CD4-positive, alpha-beta memory T cell (primary cell): Measurements from ENCODE around the gene MBTPS1. TPM values are rescaled to one million over a fixed set of nuclear protein-coding genes. Genes with fewer than 3 reads are reported as not detected.

ENCODE experiments used
- CTCF ChIA-PET: fragments of 350-600 bp; sonication (Branson Sonifier 250); formaldehyde crosslinking; loops from one replicate; lab custom pipeline; 2021; ENCODE audit warnings: inconsistent platforms; ENCODE audit not compliant: partially characterized antibody; lab: Charles Lee
- POLR2A ChIA-PET: fragments of 350-600 bp; sonication (Branson Sonifier 250); formaldehyde crosslinking; loops from one replicate; lab custom pipeline; 2021; ENCODE audit not compliant: partially characterized antibody; lab: Charles Lee
- DNase-seq, 5 donors: peaks; one replicate each; pipeline versions ENCODE4 v3.0.0 to v3.0.0-alpha.2; 2020 to 2022; ENCODE audit warnings: mixed read lengths in 1 of 5
- H3K27ac ChIP-seq: one replicate; pipeline ENCODE4 v1.7.0; 2013; ENCODE audit warnings: low read depth, low read length
- H3K27me3 ChIP-seq: 2 replicates; pipeline ENCODE4 v1.7.0; 2013; ENCODE audit warnings: mild to moderate bottlenecking, low read length, moderate library complexity; ENCODE audit not compliant: insufficient read depth
- H3K36me3 ChIP-seq: 2 replicates; pipeline ENCODE4 v1.7.0; 2013; ENCODE audit warnings: mild to moderate bottlenecking, low read length, moderate library complexity; ENCODE audit not compliant: insufficient read depth
- H3K4me1 ChIP-seq: 2 replicates; pipeline ENCODE4 v1.7.0; 2013; ENCODE audit warnings: mild to moderate bottlenecking, low read length, moderate library complexity; ENCODE audit not compliant: insufficient read depth
- H3K4me3 ChIP-seq, 2 donors: one replicate each; pipeline ENCODE4 v1.7.0; 2013; ENCODE audit warnings: low read length in 2 of 2, mild to moderate bottlenecking in 1 of 2
- H3K9me3 ChIP-seq, 2 donors: one replicate each; pipeline ENCODE4 v1.7.0; 2013; ENCODE audit warnings: low read length in 2 of 2, control low read depth in 1 of 2; ENCODE audit not compliant: control insufficient read depth in 1 of 2
- H3K27ac Mint-ChIP-seq, 7 donors: one replicate each; pipeline ENCODE4 v1.8.0; 2020 to 2021; ENCODE audit warnings: mixed read lengths in 7 of 7, mild to moderate bottlenecking in 6 of 7, inconsistent platforms in 3 of 7, moderate library complexity in 3 of 7
- H3K27me3 Mint-ChIP-seq, 2 donors: one replicate each; pipeline ENCODE4 v1.8.0; 2020 to 2021; ENCODE audit warnings: mixed read lengths in 2 of 2
- H3K36me3 Mint-ChIP-seq, 2 donors: one replicate each; pipeline ENCODE4 v1.8.0; 2020 to 2021; ENCODE audit warnings: mixed read lengths in 2 of 2, inconsistent platforms in 1 of 2, mild to moderate bottlenecking in 1 of 2
- H3K4me1 Mint-ChIP-seq, 4 donors: one replicate each; pipeline ENCODE4 v1.8.0; 2020 to 2021; ENCODE audit warnings: mixed read lengths in 4 of 4, mild to moderate bottlenecking in 1 of 4
- H3K4me3 Mint-ChIP-seq, 8 donors: one replicate each; pipeline ENCODE4 v1.8.0; 2020 to 2021; ENCODE audit warnings: mixed read lengths in 8 of 8, mild to moderate bottlenecking in 7 of 8, moderate library complexity in 6 of 8, inconsistent platforms in 3 of 8
- H3K9me3 Mint-ChIP-seq, 8 donors: one replicate each; pipeline ENCODE4 v1.8.0; 2020 to 2021; ENCODE audit warnings: mixed read lengths in 8 of 8, mild to moderate bottlenecking in 5 of 8, inconsistent platforms in 3 of 8, moderate library complexity in 1 of 8
- intact Hi-C: fragments of 100-400 bp; cut with micrococcal nuclease; formaldehyde crosslinking; loops from one replicate; pipeline ENCODE4 v1.15.1; 2023
- polyA plus RNA-seq, 2 donors: library from polyadenylated mRNA; unstranded; fragments of 300-500 nt; fragmentation: Illumina TruSeq; gene quantifications; one replicate each; pipeline ENCODE4 v1.2.3, GENCODE V29; 2021
- total RNA-seq, 2 experiments: library from RNA; stranded (reverse); gene quantifications; one replicate each; pipeline ENCODE4 v1.2.3, GENCODE V29; 2021

The MBTPS1 gene
- total and polyA plus RNA-seq, 4 experiments from 2014 or later = 53.9 to 140 (median 99.1) TPM

DNA sequence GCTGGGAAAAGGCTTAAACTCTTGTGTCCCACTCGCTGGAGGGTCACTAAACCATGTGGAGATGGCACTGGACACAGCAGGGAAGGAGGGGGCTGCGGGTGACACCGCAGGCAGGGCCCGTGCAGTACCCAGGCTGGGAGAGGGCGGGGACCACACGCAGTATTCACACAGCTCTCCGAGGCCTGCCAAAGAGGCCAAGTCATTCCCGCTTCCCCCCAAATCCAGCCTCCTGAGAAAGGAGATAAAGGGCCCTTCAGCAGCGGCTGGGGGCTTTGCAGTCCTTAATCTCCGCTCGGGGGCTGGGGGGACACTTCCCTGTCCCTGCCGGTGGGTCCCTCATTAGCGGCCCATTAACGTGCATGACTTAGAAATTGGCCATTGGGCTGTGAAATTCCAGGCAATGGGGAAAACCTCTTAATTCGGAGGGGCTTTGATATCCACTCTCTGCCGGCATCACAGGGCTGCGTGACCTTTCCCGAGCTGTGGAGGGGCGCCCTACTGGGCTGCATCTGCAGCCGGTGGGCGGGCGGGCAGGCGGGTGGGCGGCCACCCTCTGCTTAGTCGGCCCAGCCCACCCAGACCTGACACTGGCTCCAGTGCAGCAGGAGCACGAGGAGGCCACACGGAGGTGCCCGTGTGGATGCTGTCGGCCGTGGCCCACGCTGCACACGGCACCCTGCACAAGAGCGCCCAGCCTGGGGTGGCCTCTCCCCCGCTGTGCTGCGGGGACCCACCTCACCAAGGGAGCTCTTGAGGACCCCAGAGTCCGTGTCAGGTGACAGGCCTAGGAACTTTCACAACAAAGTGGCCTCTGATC, 71.5 kb downstream of the MBTPS1 start:
- intact Hi-C loops = no loop called here
- H3K4me3 Mint-ChIP-seq = no peak overlapping the region
- H3K9me3 Mint-ChIP-seq = no peaks in the 10 kb centered on the region
- POLR2A ChIA-PET = no interaction called here
- Histone ChIP-seq H3K9me3 (no peaks in the 10 kb centered on the region), H3K27me3 (no peaks in the 10 kb centered on the region), H3K4me3 (no peak overlapping the region), H3K36me3 (peaks cover 11% of the 10 kb centered on the region), H3K4me1 (no peaks in the 10 kb centered on the region), H3K27ac (no peak overlapping the region)
- no peak overlapping the region for H3K27ac Mint-ChIP-seq
- H3K27me3 Mint-ChIP-seq = peaks cover 0 to 6% of the 10 kb centered on the region in 2 donors
- H3K36me3 Mint-ChIP-seq = peaks cover 7 to 20% of the 10 kb centered on the region in 2 donors
- CTCF ChIA-PET = no interaction called here
- no peak for DNase-seq
- H3K4me1 Mint-ChIP-seq = peaks cover 2 to 14% (median 8%) of the 10 kb centered on the region in 4 donors

DNA sequence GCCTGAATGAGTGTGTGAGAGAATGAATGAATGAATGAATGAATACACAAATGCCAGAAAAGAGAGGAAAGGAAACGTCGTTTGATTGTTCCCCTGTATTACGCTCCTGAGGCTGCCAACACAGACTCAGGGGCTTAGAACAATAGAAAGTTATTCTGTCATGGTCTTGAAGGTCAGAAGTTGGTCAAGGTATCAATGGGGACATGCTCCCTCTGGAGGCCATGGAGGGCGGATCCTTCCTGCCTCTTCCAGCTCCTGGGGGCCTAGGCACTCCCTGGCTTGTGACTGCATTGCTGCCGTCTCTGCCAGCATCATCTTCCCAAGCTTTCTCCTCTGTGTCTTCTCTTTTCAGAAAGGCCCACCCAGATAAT, 72.6 kb downstream of the MBTPS1 start:
- Histone ChIP-seq H3K4me3 (no peak overlapping the region), H3K27ac (no peak overlapping the region), H3K4me1 (no peaks in the 10 kb centered on the region), H3K36me3 (peaks cover 3% of the 10 kb centered on the region), H3K9me3 (no peaks in the 10 kb centered on the region), H3K27me3 (no peaks in the 10 kb centered on the region)
- ChIA-PET CTCF (no interaction called here), POLR2A (no interaction called here)
- no peaks in the 10 kb centered on the region for H3K9me3 Mint-ChIP-seq
- peaks cover 0 to 6% of the 10 kb centered on the region in 2 donors for H3K27me3 Mint-ChIP-seq
- no peak for DNase-seq
- no peak overlapping the region for H3K27ac Mint-ChIP-seq
- intact Hi-C loops = no loop called here
- H3K4me3 Mint-ChIP-seq = no peak overlapping the region
- peaks cover 4 to 12% of the 10 kb centered on the region in 2 donors for H3K36me3 Mint-ChIP-seq
- H3K4me1 Mint-ChIP-seq = peaks cover 2 to 14% (median 8%) of the 10 kb centered on the region in 4 donors

DNA sequence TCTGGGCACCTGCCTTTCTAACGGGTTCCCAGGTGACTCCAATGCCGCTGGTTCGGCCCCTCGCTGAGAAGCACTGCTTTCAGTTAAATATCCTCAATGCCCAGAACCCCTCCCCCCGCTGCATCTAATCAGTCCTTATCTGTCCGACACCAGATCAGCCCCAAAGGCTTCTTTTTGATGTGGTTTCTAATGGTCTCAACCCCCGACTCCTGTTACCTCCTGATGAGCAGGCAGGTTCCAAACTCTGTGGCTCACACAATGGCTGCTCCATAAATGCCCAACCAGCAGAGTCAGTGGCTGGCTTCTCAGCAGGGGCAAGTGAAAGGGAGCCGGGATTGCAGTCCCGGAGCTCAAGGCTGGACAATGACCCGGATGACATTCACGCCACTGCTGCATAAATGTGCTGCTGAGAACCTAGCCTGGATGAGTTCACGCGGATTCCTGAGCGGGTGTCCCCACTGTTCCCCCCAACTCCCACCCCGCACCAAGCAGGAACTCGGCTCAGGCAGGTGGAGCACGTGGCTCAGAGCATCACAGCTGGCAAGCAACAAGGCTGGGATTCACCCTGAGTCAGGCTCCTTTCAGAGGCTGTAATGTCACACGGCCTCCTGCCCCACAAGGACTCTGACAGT, 73.1 kb downstream of the MBTPS1 start:
- POLR2A ChIA-PET = no interaction called here
- no peaks in the 10 kb centered on the region for H3K9me3 Mint-ChIP-seq
- Histone ChIP-seq H3K4me3 (no peak overlapping the region), H3K36me3 (peaks cover 3% of the 10 kb centered on the region), H3K9me3 (no peaks in the 10 kb centered on the region), H3K4me1 (no peaks in the 10 kb centered on the region), H3K27ac (no peak overlapping the region), H3K27me3 (no peaks in the 10 kb centered on the region)
- no peak for DNase-seq
- intact Hi-C loops = no loop called here
- peaks cover 4 to 8% of the 10 kb centered on the region in 2 donors for H3K36me3 Mint-ChIP-seq
- peaks cover 2 to 14% (median 8%) of the 10 kb centered on the region in 4 donors for H3K4me1 Mint-ChIP-seq
- CTCF ChIA-PET = interaction anchor here (1.1 kb wide), 1 partner anchor 217 kb away, joined by 3 read pairs; no protein-coding TSS in a partner anchor
- peaks cover 0 to 6% of the 10 kb centered on the region in 2 donors for H3K27me3 Mint-ChIP-seq
- H3K4me3 Mint-ChIP-seq = no peak overlapping the region
- no peak overlapping the region for H3K27ac Mint-ChIP-seq

DNA sequence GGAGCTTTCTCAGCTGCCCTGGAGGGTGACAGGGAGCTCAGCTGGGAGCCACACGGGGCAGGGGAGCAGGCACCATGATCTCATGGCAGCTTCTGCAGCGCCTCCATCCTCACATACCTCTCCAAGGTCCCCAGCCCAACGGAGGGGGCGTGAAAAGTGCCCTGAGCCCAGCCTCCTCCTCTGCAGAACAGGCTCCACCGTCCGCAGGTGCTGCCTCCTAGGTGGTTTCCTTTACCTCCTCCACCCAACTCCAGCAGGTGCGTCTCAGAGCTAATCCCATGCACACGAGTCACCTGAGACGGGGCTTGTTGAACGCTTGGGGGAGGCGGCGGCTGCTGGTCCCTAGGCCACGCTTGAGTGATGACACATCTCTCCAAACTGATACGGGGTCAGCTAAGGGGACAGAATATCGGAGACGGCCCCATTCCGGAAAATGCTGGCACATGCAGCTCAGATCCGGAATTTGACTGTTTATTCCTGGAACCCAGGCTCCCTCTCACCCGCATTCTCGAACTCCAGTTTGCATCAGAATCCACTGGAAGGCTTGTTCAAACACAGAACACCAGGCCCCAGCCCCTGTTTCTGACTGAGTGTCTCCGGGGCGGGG, 73.8 kb downstream of the MBTPS1 start:
- Mint-ChIP-seq H3K9me3 (no peaks in the 10 kb centered on the region), H3K36me3 (peaks cover 2 to 4% of the 10 kb centered on the region in 2 donors), H3K27ac (no peak overlapping the region), H3K27me3 (peaks cover 0 to 6% of the 10 kb centered on the region in 2 donors), H3K4me1 (peaks cover 2 to 14% (median 8%) of the 10 kb centered on the region in 4 donors), H3K4me3 (no peak overlapping the region)
- intact Hi-C loops = no loop called here
- H3K36me3 ChIP-seq = no peaks in the 10 kb centered on the region
- CTCF ChIA-PET = interaction anchor here (1.1 kb wide), 1 partner anchor 216 kb away, joined by 3 read pairs; no protein-coding TSS in a partner anchor
- H3K9me3 ChIP-seq = no peaks in the 10 kb centered on the region
- H3K27ac ChIP-seq = no peak overlapping the region
- DNase-seq = no peak
- no peaks in the 10 kb centered on the region for H3K27me3 ChIP-seq
- H3K4me1 ChIP-seq = no peaks in the 10 kb centered on the region
- POLR2A ChIA-PET = no interaction called here
- no peak overlapping the region for H3K4me3 ChIP-seq

DNA sequence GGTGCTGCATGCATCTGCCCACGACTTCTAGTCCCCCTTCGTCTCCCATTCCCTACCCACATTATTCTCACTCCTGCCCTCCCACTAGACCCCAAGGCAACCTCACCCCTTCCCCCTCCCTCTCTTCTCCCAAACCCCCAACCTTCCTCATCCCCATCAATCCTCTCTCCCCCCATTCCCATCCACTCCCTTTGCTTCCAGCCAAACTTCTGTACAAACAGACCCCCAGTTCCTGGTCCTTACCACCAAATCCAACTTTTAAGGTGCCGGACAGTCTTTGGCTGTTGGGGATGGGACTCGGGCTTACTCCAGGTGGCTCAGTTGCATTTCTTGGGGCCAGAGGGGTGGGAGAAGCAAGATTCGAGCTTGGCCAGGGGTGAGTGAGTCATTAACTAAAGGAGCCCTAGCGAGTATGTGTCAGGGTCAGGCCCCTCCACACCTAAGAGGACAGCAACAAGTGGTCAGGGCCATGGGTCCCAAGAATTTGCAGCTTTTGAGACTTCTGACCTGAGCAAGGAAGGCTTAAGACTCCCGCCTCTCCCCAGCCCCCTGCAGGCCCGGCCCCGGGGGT, 74.3 kb downstream of the MBTPS1 start, which contains the start of gene SLC38A8:
Gene SLC38A8, minus strand, starts transcription at position 488 of the 571 bp plus-strand sequence. CDS start 638 bp downstream, outside the sequence.
- Mint-ChIP-seq H3K4me1 (peaks cover 2 to 14% (median 8%) of the 10 kb centered on the region in 4 donors), H3K9me3 (no peaks in the 10 kb centered on the region), H3K27me3 (peaks cover 0 to 6% of the 10 kb centered on the region in 2 donors), H3K4me3 (no peak within 1 kb of the TSS), H3K36me3 (peaks cover 2 to 4% of the 10 kb centered on the region in 2 donors), H3K27ac (no peak within 1 kb of the TSS)
- no peaks in the 10 kb centered on the region for H3K27me3 ChIP-seq
- DNase-seq = no peak
- H3K4me3 ChIP-seq = no peak within 1 kb of the TSS
- CTCF ChIA-PET = interaction anchor here (1.1 kb wide), 1 partner anchor 216 kb away, joined by 3 read pairs; no protein-coding TSS in a partner anchor
- H3K4me1 ChIP-seq = no peaks in the 10 kb centered on the region
- H3K36me3 ChIP-seq = no peaks in the 10 kb centered on the region
- intact Hi-C loops = no loop called here
- H3K9me3 ChIP-seq = no peaks in the 10 kb centered on the region
- POLR2A ChIA-PET = no interaction called here
- no peak within 1 kb of the TSS for H3K27ac ChIP-seq

DNA sequence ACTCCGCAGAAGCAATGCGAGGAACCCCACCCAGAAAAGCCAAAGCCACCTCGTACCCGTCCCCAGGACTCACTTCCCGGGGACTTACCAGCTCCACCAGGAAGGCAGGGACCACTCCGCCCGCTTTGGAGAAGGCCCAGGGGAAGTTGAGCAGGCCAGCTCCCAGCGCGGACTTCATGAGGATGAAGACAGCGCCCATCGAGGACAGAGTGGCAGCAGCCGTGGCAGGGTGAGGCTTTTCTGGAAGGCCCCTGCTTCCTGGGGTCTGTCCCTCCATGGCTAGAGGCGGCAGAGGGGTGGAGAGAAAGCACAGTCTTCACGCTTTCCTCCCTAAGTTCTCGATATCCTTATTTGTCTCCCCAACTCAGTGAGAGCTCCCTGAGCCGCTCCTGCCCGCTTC, 74.9 kb downstream of the MBTPS1 start:
- intact Hi-C loops = no loop called here
- no peaks in the 10 kb centered on the region for H3K36me3 ChIP-seq
- ChIA-PET POLR2A (no interaction called here), CTCF (no interaction called here)
- H3K9me3 ChIP-seq = no peaks in the 10 kb centered on the region
- Mint-ChIP-seq H3K4me1 (peaks cover 2 to 14% (median 8%) of the 10 kb centered on the region in 4 donors), H3K9me3 (no peaks in the 10 kb centered on the region), H3K36me3 (no peaks in the 10 kb centered on the region), H3K27me3 (peaks cover 0 to 6% of the 10 kb centered on the region in 2 donors), H3K27ac (no peak overlapping the region), H3K4me3 (no peak overlapping the region)
- no peaks in the 10 kb centered on the region for H3K4me1 ChIP-seq
- H3K27ac ChIP-seq = no peak overlapping the region
- DNase-seq = no peak
- no peaks in the 10 kb centered on the region for H3K27me3 ChIP-seq
- H3K4me3 ChIP-seq = no peak overlapping the region
